Esophagus squamous epithelium (tissue), 4 donors: ENCODE measurements around the gene DNAJC15.

Source experiments
- POLR2A ChIP-seq, 4 donors: fragments of 450-650 bp; IDR thresholded peaks; one replicate each; pipeline ENCODE4 v1.6.1; 2017; ENCODE audit warnings: antibody characterized with exemption in 4 of 4, mild to moderate bottlenecking in 4 of 4, moderate library complexity in 3 of 4
- TF ChIP-seq, protein P1 (sequence below), 6 experiments: fragments of 450-650 bp in 4 of 6; fragments of 200-600 bp in 2 of 6; sonication (generic) in 2 of 6; IDR thresholded peaks; one replicate each; pipeline ENCODE4 v1.5.1; 2016 to 2019; ENCODE audit warnings: antibody characterized with exemption in 6 of 6, mild to moderate bottlenecking in 4 of 6, moderate library complexity in 4 of 6

DNA sequence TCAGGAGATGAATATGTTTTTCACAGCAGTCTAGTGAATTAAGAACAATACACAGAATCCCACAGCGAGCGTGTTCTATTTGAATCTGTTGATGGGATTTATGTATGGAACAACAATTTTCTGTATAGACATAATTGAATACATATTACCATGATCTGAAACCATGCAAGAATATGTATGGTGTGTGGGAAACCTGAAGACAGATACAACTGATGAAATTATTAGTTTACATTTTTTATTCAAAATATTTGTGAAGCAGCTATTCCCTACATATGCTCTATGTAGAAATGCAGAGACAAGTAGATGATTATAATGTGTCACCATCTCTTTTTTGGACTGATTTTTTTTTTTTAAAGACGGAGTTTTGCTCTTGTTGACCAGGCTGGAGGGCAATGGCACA is 91.8 kb downstream of the DNAJC15 start:
- TF ChIP-seq, protein P1, sequence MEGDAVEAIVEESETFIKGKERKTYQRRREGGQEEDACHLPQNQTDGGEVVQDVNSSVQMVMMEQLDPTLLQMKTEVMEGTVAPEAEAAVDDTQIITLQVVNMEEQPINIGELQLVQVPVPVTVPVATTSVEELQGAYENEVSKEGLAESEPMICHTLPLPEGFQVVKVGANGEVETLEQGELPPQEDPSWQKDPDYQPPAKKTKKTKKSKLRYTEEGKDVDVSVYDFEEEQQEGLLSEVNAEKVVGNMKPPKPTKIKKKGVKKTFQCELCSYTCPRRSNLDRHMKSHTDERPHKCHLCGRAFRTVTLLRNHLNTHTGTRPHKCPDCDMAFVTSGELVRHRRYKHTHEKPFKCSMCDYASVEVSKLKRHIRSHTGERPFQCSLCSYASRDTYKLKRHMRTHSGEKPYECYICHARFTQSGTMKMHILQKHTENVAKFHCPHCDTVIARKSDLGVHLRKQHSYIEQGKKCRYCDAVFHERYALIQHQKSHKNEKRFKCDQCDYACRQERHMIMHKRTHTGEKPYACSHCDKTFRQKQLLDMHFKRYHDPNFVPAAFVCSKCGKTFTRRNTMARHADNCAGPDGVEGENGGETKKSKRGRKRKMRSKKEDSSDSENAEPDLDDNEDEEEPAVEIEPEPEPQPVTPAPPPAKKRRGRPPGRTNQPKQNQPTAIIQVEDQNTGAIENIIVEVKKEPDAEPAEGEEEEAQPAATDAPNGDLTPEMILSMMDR (IDR thresholded peaks at IDR 0.05): no peak
- TF ChIP-seq POLR2A (IDR thresholded peaks at IDR 0.05): no peak
